Stimulated activated CD8-positive, alpha-beta memory T cell treated with anti-CD3 and anti-CD28 coated beads, Interleukin-15, amount 100 ng/mL, for 1 hour (primary cell): Measurements from ENCODE around the gene MED14.

Source experiments
- DNase-seq: peaks from one replicate; pipeline ENCODE4 v3.0.0-alpha.2; 2020; ENCODE audit warnings: low read depth

MED14 gene

GRCh38 chrX:40663078-40663740, 72.1 kb downstream of the MED14 start:
- DNase-seq: no peak

- no peak for DNase-seq
Observed at GRCh38 chrX:40661489-40661888, 73.9 kb downstream of the MED14 start.

DNA sequence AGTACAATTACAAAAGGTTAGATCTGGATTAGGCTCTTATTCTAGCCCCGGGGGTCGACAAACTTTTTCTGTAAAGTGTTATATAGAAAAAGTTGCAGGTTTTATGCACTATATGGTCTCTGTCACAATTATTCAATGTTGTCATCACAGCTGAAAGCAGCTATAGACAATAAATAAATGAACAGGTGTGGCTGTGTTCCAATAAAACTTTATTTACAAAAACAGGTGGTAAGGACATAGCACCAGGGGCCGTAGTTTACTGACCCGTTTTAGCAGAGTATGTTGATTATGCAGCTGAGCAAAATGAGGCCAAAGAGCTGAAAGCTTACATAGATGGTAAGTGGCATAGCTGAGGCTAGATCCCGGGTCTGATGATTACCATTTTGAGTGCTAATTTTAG, 75.0 kb downstream of the MED14 start:
- DNase-seq: no peak

GRCh38 chrX:40653535-40653934, 81.8 kb downstream of the MED14 start:
- DNase-seq: no peak

- DNase-seq: no peak
Observed at GRCh38 chrX:40652664-40653063, 82.7 kb downstream of the MED14 start.

DNA sequence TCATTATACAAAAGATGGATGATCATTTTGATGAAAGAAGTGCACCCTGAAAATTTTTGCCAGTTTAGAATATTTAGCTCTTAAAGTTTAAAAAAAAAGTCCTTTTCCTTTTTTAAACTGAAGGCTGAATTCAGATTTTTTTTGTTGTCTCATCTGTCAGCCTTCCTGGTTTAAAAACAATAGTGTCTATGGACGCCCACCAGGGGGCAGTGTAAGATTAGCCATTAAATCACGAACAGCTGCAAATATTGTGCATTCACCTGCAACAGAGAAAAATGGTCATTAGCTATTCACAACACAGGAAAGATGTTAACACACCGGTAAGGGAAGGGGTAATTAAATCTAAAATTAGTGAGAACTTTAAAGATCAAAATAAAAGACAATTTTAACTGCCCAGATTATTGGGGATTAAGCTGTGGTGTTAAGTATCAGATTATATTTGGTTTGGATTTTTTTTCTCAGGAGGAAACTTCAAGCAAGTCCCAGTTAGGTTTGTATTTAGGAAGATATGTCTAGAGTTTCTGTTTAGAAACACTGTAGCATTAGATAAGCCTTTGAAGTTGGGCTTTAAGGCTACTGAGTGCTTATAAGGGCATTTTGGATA, 83.6 kb downstream of the MED14 start:
- peak; percentile 37 for DNase-seq

DNA sequence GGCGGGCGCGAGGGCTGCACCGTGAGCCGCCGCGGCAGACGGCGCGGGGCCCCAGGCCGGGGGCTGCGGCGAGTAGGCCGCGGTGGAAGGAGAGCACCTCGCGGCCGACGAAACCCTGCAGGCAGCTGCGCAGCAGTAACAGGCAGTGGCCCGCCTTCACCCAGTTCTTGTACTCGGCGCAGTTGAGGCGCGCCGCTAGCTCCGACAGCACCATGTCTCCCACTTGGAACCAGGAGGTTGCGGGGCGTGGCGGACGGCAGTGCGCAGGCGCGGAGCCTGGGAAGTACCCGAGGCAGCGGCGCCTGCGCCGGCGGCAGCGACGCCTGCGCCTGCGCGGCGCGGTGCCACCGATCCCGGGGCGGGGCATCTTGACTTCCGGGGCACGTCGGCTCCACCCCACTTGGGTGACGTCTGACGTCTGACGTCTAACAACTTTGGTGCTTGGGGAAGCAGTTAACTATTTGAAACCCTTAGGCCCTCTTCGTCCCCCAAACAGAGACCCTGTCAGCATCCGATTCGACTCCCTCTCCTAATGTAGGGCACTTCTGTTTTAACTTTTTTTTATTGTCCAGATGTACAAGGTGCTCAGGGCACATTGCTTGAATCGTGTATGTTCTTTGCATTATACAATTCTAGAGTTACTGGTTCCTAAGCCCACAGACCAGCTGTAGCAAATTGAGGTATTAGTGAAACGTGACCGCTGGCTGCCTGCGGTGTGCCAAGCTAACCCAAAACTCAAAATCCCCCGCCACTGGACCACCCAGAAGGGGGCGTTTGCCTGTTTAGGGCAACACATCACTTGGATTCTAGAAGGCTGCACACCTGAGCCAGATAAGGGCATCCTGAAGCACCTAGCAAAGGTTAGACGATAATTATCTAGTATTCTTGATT, 87.8 kb downstream of the MED14 start, which contains the start of gene CXorf38:
Gene CXorf38, minus strand, starts transcription at position 255 of the 891 bp plus-strand sequence. Its CDS starts 41 bp downstream, at position 214.
- DNase-seq: peak; percentile 80

DNA sequence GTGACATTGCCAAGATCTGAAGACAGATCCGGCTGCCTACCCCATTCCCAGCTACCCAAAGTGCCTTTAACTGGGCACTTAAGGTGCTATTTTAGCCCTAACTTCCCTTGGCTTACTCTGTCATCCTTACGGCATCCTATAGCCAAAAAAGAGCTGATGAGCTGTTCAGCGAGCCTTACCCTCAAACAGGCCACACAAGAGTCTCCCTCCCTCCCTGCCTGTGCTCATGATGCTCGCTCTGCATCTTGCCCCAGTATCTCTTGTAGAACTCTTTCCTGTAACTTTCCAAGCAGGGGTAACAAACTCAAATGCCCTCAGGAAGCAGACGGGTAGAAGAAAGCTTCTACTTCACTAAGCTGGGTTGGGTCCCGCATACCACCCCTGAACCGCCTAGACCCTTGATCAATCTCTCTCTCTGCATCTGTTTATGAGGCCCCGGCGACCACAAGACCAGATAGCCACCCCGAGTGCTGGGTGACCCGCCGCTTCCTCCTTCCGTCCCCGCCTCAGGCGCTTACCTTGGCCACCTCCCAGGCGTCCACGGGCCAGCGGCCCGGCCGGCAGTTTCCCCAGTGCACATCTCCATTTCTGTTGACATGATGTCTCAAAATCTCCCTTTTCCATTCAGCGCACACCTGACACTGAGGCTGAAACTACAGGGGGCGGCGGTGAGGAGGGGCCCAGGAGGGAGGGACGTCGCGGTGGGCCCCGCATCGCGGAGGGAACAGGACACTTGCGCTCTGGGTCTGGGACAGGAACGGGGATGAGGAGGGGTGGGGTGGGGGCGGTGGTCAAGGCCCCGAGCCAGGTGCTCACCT, 88.6 kb downstream of the MED14 start:
- no peak for DNase-seq

DNA sequence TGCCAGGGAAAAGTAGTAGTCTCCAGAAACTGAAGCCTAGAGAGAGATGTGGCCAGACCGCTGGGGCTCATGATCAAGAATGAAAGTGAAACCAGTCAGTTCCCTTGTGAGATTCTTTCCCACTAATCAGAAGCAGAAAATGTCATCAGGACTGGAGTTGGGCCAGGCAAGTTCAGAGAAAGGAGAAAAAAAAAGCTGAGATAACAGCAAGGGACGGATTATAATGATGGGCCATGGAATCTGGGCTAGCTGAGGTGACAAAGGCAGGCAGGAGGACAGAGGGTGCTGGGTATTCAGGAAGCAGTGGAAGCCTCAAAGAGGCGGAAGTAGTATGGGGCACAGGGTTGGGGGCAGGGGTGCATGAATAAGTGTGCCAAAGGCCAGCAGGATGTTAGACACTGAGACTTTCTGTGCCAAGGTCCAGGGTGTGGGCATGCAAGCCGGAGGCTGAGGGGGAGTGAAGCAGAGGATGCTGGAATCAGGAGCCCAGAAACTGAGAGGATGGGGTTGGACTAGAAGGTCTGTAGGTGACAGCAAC, 90.5 kb downstream of the MED14 start:
- no peak for DNase-seq

- no peak for DNase-seq
Observed at GRCh38 chrX:40644176-40644575, 91.2 kb downstream of the MED14 start.

GRCh38 chrX:40637687-40638086, 97.7 kb downstream of the MED14 start:
- DNase-seq: no peak

GRCh38 chrX:40632199-40632598, 103.1 kb downstream of the MED14 start:
- DNase-seq: no peak

DNA sequence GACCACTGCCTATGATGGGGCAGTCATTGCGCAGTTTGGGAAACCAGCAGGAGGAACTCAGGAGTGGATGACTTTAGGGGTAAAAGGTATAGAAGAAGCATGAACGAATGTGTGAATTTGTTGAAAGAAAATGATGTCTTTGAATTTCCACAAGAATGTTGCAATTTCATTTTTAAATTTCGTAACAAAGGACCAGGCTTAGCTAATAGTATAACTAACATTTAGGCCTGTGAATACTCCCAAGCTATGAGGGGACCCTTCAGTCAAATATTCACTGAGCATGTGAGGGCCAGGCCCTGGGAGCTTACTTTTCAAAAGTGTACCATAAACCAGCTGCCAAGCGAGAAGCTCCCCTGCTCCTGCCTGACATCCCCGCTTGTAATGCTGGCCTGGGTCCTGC, 106.8 kb downstream of the MED14 start:
- DNase-seq: no peak

DNA sequence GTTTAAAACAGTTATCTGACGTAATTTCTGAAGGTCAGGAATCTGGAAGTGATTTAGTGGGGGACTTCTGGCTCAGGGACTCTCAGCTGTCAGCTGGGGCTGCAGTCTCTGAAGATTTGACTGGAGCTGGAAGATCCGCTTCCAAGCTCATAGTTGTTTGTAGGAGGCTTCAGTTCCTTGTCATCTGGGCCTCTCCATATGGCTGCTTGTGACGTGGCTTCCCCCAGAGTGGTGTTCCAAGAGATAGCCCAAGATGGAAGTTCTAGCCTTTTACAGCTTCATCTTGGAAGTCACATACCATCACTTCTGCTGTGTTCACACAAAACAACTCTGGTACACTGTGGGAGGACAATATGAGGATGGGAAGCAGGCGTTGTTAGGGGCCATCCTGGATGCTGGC, 110.0 kb downstream of the MED14 start:
- DNase-seq: no peak

DNA sequence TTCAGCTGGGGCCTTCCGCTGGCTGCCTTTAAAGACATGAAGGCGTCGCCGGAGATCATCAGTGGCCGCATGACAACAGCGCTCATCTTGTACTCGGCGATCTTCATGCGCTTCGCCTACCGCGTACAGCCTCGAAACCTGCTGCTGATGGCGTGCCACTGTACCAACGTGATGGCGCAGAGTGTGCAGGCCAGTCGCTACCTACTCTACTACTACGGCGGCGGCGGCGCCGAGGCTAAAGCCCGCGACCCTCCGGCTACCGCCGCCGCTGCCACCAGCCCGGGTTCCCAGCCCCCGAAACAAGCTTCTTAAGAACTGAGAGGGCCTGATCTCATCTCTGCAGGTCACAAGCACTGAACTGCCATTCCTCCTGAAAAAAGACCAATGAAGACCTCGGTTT, 111.7 kb downstream of the MED14 start:
- no peak for DNase-seq

DNA sequence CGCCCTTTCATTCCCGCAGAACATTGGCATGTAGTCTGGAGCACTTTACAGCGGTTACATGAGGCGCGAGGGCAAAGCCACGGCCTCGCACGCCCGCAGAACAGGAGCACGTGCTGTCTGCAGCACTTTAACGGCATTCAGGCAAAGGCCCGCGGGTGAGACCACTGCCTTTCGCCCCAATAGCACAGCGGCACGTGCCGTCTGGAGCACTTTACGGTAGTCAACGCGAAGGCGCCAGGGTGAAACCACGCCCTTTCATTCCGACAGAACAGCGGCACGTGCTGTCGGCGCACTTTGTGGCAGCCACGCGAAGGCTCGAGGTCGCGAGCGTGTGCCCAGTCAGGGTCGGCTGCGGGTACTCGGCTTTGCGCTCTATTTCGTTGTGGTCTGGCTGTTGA, 112.2 kb downstream of the MED14 start, which contains the start of gene MPC1L:
Gene MPC1L, plus strand, starts transcription at position 290 of the 398 bp plus-strand sequence. CDS start 138 bp downstream, outside the sequence.
- DNase-seq: no peak

- no peak for DNase-seq
Observed at GRCh38 chrX:40622479-40623138, 112.7 kb downstream of the MED14 start.

DNA sequence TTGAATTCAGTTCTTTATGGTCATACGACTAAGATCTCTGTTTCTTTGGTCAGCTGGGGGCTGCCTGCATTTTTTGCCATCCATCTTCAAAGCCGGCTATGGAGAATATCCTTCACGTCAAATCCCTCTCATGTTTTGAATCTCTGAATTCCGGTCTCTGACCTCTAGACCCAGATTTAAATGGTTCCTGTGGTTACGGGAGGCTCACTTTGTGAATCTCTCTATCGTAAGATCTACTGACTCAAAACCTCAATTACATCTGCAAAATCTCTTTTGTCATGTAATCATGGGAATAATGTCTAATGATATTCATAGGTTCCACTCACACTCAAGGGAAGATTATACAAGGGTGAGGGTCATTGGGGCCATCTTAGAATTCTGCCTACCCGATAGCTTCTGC, 117.8 kb downstream of the MED14 start:
- DNase-seq: no peak

GRCh38 chrX:40615976-40616375, 119.4 kb downstream of the MED14 start:
- DNase-seq: no peak

DNA sequence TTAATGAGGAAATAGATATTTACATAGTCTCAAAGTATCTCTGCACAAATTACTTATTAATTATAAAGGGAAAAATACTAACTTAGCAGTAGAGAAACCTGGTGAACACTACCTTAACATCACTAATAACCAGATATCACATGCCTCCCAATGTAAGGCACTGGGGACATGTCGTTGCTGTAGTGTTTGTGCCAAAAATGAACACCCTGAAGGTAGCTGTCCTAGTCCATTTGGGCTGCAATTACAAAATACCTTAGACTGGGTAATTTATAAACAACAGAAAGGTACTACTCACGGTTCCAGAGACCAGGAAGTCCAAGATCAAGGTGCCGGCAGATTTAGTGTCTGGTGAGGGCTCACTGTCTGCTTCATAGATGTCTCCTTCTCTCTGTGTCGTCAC, 122.8 kb downstream of the MED14 start:
- no peak for DNase-seq

DNA sequence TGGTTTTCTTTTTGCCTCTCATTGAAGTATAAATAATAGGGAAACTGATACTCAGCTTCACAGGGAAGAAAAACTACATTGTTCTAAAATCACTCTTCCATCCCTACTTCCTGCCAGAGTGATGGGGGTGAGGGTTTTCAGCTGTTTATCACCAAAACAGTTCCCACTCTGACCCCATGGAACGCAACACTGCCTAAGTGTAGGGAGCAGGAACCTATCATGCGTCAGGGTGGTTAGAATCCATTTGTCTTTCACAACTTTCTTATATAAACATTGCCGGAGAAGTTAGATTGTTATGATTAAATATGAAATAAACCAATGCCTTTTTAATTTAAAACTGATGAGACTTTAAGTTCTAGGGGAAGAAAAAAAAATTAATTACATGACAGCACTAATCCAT, 128.0 kb downstream of the MED14 start:
- DNase-seq: no peak
